ENCODE measurements around the gene PMM2.
"Not testable (repeated sequence)": the region's sequence is repeated elsewhere in the genome, so short reads cannot be mapped to it uniquely, and the experiment has no call there.

The PMM2 gene

GRCh38 chr16:8797364-8798173 is at the start of gene PMM2, which contains the start of gene TMEM186:
Gene PMM2, plus strand, starts transcription at chr16:8797839. Its CDS starts 44 bp downstream, at chr16:8797883.
Gene TMEM186, minus strand, starts transcription at chr16:8797639. Its CDS starts 25 bp downstream, at chr16:8797614.
- in situ Hi-C loops (cut with MboI; ENCODE audit: low sequenced_read_pairs) = no loop called here

DNA sequence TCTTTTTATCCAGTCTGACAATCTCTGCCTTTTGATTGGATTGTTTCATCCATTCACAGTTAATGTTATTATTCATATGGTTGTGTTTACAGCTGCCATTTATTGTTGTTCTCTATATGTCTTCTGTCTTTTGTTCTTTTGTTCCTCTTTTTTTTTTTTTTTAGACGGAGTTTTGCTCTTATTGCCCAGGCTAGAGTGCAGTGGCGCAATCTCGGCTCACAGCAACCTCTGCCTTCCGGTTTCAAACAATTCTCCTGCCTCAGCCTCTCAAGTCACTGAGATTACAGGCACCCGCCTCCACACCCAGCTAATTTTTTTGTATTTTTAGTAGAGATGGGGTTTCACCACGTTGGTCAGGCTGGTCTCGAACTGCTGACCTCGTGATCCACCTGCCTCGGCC is 48.7 kb upstream of the PMM2 start:
- in situ Hi-C loops (cut with MboI; ENCODE audit: low sequenced_read_pairs) = not testable (repeated sequence)

DNA sequence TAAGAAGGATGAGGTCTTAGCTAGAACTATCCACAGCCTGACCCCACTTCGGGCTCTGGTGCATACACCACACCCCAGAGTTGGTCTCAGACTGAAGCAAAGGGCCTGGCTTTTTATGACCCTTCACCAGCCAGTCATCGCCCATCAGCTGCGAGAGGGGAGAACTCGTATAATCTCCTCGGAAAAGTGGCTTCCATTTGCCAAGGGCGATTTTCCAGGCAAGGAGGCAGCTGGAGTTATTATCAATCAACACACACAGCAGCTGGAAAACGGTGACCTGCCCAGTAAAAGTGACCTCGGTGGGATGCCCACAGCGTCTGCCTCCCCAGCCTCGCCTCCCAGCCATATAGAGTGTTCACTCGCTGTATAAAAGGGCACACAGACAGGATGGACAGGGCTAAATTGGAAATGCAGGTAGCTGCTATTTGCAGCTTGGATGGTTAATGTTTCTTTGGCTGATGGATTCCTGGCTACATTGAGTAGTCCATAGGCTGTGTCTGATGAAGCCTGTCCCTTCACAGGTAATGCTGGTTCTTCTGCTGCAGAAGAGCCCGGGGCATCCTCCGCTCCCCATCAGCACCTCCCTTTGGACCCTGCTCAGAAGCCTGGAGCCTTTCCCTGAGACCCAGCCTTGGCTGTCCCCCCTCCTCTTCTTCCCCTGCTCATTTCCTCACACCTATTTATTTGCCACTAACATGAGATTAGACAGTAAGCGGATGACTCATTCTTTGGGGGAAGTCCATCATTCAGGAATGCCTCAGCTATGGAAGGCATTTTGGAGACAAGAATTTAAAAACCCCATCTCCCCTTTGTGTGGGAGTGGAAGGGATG is 45.9 kb upstream of the PMM2 start:
- in situ Hi-C loops (cut with MboI; ENCODE audit: low sequenced_read_pairs) = no loop called here

DNA sequence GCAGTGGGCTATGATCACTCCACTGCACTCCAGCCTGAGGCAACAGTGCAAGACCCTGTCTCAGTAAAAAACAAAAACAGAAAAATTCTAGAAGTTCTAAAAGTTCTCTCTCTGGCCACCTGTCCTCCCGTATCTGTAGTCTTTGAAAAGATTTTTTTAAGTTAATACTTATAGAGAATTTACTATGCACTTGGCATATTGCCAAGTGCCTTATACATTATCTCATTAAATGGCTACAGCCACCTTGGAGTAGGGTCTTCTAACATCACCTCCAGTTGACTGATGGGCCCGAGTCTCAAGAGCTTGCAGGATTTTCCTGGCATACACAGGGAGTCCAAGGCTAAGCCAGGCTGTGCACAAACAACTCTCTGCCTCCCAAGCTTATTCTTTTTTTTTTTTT is 44.9 kb upstream of the PMM2 start:
- in situ Hi-C loops (cut with MboI; ENCODE audit: low sequenced_read_pairs) = no loop called here

DNA sequence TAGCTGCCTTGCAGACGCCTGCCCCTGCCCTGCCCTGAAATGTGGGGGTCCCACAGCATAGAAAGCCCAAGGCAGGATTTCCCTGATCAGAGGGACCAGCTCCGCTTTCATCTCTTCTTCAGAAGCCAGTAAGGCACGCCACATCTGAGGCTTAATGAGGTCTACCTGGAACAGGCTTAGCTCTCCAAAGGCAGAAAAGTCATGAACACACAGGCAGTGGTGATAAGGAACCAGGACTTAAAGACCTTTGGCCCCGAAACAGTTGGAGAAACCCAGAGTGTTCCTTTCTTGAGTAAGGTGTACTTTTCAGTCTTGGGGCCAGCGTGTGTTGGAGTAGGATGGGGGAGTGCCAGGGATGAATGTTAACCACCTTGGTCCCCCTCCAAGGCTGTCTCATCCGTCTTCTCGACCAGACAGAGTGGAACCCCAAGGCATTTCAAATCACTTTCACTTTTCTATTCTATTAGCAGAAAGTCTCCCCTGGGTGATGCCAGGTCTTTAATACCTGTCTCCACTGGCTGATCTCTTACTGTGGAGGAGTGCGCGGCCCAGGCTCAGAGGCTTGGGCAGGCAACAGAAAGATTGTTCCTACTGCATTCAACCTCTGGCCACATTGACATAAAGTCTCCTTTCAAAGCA is 44.1 kb upstream of the PMM2 start:
- in situ Hi-C loops (cut with MboI; ENCODE audit: low sequenced_read_pairs) = no loop called here

DNA sequence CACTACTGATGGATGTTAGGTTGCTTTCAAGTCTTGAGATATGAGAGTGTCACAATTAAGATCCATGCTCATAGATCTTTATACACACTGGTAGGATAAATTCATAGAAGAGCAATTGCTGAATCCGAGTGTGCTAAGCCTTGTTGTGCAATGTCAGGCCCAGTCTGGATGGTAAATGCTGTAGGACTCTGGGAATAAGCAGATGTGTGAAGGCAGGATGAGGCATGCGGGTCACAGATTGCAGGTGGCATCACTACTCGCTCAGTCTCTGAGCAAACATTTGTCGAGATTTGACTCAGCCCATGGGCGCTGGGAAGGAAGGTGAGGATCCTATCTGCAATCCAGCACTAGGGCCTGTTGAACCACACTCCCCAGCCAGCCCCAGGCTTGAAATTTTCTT is 40.9 kb upstream of the PMM2 start:
- in situ Hi-C loops (cut with MboI; ENCODE audit: low sequenced_read_pairs) = no loop called here

- in situ Hi-C loops (cut with MboI; ENCODE audit: low sequenced_read_pairs) = no loop called here
These were observed 39.6 kb upstream of the PMM2 start for GRCh38 chr16:8758022-8758421.

- in situ Hi-C loops (cut with MboI; ENCODE audit: low sequenced_read_pairs) = no loop called here
These were observed 37.6 kb upstream of the PMM2 start for GRCh38 chr16:8760021-8760420.

GRCh38 chr16:8761078-8761477 is 36.6 kb upstream of the PMM2 start:
- in situ Hi-C loops (cut with MboI; ENCODE audit: low sequenced_read_pairs) = no loop called here

GRCh38 chr16:8762254-8762653 is 35.4 kb upstream of the PMM2 start:
- in situ Hi-C loops (cut with MboI; ENCODE audit: low sequenced_read_pairs) = no loop called here

- in situ Hi-C loops (cut with MboI; ENCODE audit: low sequenced_read_pairs) = no loop called here
These were observed 34.6 kb upstream of the PMM2 start for GRCh38 chr16:8763083-8763482.

GRCh38 chr16:8763899-8764298 is 33.7 kb upstream of the PMM2 start:
- in situ Hi-C loops (cut with MboI; ENCODE audit: low sequenced_read_pairs) = no loop called here

GRCh38 chr16:8764525-8765250 is 33.0 kb upstream of the PMM2 start:
- in situ Hi-C loops (cut with MboI; ENCODE audit: low sequenced_read_pairs) = no loop called here

GRCh38 chr16:8767176-8767575 is 30.5 kb upstream of the PMM2 start:
- in situ Hi-C loops (cut with MboI; ENCODE audit: low sequenced_read_pairs) = no loop called here

- in situ Hi-C loops (cut with MboI; ENCODE audit: low sequenced_read_pairs) = no loop called here
These were observed 29.4 kb upstream of the PMM2 start for GRCh38 chr16:8768283-8768682.

DNA sequence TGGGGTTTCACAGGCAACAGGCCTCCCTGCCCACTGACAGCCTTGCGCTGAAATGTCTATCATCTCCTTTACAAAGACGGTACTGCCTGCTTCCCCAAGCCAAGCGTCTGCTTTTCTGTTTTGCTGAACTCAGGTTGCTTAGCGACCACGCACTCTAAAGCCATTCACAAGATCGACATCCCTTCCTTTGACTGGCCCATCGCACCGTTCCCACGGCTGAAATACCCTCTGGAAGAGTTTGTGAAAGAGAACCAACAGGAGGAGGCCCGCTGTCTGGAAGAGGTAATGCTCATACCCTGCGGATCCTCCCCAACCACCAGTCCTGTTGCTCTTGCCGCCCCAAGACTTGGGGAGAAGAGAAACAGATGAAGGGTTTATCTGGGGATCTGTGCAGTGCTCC is 28.9 kb upstream of the PMM2 start:
- in situ Hi-C loops (cut with MboI; ENCODE audit: low sequenced_read_pairs) = no loop called here

DNA sequence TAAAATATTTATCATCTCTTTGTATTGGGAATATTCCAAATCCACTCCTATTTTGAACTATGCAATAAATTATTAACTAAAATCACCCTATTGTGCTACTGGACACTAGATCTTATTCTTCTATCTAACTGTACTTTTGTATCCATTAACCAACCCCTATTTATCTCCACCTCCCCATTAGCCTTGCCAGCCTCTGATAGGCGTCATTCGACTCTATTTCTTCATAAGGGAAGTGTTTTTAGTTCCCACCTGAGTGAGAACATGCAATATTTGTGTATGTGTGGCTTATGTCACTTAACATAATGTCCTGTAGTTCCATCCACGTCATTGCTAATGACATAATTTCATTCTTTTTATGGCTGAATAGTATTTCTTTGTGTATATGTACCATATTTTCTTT is 24.1 kb upstream of the PMM2 start:
- in situ Hi-C loops (cut with MboI; ENCODE audit: low sequenced_read_pairs) = no loop called here

DNA sequence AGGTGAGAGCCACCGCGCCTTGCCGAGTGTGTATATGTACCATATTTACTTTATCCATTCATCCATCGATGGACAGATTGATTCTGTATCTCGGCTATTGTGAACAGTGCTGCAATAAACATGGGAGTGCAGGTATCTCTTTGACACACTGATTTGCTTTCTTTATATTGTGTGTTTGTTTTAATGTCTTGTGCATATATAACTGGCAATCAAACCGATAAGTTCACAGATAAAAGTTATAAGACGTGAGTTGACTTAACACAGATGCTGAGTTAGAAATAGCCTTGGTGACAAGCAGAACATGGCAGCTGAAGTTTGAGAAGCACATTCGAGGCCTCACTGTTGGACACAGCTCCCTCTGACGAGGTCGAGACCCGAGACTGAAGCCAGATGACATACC is 23.4 kb upstream of the PMM2 start:
- in situ Hi-C loops (cut with MboI; ENCODE audit: low sequenced_read_pairs) = no loop called here

- in situ Hi-C loops (cut with MboI; ENCODE audit: low sequenced_read_pairs) = no loop called here
These were observed 22.3 kb upstream of the PMM2 start for GRCh38 chr16:8775359-8775758.

DNA sequence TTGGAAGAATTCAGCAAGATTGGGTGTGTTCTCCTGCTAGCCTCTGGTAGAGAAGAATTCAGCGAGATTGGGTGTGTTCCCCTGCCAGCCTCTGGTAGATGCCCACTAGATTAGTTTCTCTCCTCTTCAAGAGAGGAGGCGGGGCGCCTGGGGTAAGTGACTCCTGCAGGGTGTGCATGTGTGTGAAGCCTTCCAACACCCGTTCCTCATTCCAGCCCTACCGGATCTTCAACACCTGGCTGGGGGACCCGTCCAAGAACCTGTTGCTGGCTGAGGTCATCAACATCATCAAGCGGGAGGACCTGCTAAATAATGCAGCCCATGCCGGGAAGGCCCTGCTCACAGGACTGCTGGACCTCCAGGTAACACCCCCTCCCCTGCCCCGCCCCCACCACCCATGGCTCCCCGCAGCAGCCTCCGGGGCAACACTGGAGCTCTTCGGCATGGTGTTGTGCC is 21.5 kb upstream of the PMM2 start:
- in situ Hi-C loops (cut with MboI; ENCODE audit: low sequenced_read_pairs) = no loop called here

DNA sequence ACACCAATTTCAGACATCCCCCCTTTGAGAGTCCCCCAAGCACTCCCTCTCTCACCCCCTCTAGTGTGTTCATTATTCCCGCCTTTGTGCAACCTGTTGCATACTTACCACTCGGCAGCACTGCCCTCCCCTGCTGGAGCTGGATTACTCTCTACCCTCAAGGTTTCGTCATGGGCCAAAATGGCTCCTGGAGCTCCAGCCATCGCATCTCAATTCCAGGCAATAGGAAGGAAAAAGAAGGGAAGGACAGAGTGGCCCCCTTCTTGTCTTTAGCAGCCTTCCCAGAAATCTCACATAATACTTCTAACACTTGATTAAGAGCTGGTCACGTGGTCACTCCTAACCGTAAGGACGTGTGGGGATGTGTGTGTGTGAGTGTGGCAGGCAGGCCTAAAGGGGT is 20.4 kb upstream of the PMM2 start:
- in situ Hi-C loops (cut with MboI; ENCODE audit: low sequenced_read_pairs) = no loop called here
